NCI-H345 (cell line): ENCODE results near the gene YBX3.

ENCODE experiments used
- DNase-seq: peaks from one replicate; lab custom pipeline; 2025; lab: John Stamatoyannopoulos, UW

YBX3 gene

GRCh38 chr12:10669533-10669932 lies 53.6 kb downstream of the YBX3 start:
- no peak for DNase-seq

- DNase-seq: no peak
These were observed 54.6 kb downstream of the YBX3 start for GRCh38 chr12:10668526-10668925.

GRCh38 chr12:10667581-10667980 lies 55.5 kb downstream of the YBX3 start:
- DNase-seq: no peak

- no peak for DNase-seq
These were observed 58.6 kb downstream of the YBX3 start for GRCh38 chr12:10664499-10664898.

- no peak for DNase-seq
These were observed 59.3 kb downstream of the YBX3 start for GRCh38 chr12:10663869-10664268.

GRCh38 chr12:10661338-10661737 lies 61.8 kb downstream of the YBX3 start:
- no peak for DNase-seq

GRCh38 chr12:10654003-10654402 lies 69.1 kb downstream of the YBX3 start:
- no peak for DNase-seq

GRCh38 chr12:10652192-10652591 lies 70.9 kb downstream of the YBX3 start:
- DNase-seq: no peak
